Posterior vena cava (tissue), 2 donors: ENCODE results near the gene CALHM6. TPM values are rescaled to one million over a fixed set of nuclear protein-coding genes. Genes with fewer than 3 reads are reported as not detected.

Experiments used
- DNase-seq: peaks from one replicate; pipeline ENCODE4 v3.0.0-alpha.2; 2020; ENCODE audit warnings: low spot score
- intact Hi-C, 2 donors: fragments of 100-400 bp; cut with DNase I; formaldehyde crosslinking; loops; one replicate each; pipeline versions ENCODE4 v1.14.1 to v1.14.2; 2022 to 2023
- total RNA-seq, 2 donors: library from RNA; stranded (reverse); fragmentation: NEBNext Ultra II Directional; extraction: Animal tissue kit (Norgen Biotek cat#: 25700); gene quantifications; one replicate each; pipeline ENCODE4 v1.2.1, GENCODE V29; 2021
- donor health status: DM: yes; HTN: yes; CAD: no.
- donor health status: DM: yes; HTN: yes; CAD: no.

The CALHM6 gene
- total RNA-seq, 2 donors from 2014 or later = 2.4 to 5.4 TPM

DNA sequence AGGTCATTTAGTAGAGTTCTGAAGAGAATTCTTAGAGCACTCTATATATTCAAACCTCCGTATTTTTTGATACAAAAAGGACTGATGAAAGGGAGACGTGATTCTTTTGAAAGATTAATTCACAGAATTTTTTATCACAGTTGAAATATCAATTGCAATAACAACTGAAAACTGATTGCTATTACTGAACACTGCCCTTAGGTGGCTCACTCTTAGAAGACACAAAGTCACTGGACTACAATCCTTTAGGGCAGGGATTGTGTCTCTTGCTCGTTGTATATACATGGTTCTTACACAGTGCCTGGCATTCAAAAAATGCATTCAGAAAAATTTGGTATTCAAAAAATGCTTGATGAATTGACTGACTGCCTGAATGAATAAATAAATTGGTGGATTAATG is 17.1 kb upstream of the CALHM6 start:
- intact Hi-C loops = no loop called here
- DNase-seq = no peak

DNA sequence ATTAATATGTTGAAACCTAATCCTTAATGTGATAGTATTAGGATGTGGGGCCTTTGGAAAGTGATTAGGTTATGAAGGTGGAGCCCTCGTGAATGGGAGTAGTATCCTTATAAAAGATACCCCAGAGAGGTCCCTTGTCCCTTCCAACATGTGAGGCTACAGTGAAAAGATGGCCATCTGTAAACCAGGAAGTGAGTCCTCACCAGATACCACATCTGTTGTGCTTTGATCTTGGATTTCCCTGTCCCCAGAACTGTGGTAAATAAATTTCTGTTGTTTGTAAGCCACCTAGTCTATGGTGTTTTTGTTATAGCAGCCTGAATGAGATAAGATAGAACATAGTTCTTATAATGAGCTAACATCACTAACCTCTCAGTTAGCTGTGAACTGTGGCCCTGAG is 16.6 kb upstream of the CALHM6 start:
- intact Hi-C loops = no loop called here
- DNase-seq = no peak

- DNase-seq = no peak
- intact Hi-C loops = no loop called here
Measured at GRCh38 chr6:116445102-116445501, 16.1 kb upstream of the CALHM6 start.

GRCh38 chr6:116446399-116446798 is 14.8 kb upstream of the CALHM6 start:
- intact Hi-C loops = no loop called here
- DNase-seq = no peak

GRCh38 chr6:116447052-116447451 is 14.1 kb upstream of the CALHM6 start:
- intact Hi-C loops = no loop called here
- no peak for DNase-seq

DNA sequence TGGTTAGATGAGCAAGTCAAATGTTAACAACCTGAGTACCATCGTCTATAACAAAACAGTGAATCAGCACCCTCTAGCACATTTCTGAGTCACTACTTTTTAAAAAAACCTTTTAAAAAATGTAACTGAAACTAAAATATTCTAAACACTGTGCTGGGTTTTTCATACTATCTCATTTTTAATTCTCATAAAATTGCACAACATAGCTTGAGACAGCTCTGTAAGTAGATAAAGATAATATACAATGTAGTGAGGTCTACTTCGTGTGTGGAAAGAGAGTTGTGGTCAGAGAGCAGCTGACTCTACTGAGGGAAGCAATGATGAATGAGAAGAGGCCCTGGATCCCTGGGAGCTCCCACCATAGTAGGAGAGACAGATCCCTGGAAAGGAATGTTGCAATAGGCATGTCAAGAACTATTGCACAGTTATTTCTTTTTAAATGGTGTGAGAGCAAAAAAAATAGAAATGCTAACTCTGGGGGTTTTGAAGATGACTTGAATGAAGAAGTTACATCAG is 13.6 kb upstream of the CALHM6 start:
- intact Hi-C loops = no loop called here
- no peak for DNase-seq

DNA sequence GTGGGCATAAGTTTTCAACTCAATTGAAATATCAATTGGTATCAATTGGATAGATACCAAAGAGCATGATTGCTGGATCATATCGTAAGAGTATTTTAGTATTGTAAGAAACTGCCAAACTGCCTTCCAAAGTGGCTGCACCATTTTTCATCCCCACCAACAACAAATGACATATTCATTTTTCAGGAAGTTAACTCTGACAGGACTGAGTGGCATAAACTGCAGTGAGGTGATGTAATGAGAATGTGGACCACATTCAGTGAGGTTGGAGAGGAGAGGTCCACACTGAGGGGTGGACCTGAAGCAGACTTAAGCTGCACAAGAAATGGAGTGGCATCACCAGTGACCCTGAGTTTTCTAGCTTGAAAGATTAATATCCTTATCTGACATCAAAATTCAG is 11.6 kb upstream of the CALHM6 start:
- intact Hi-C loops = no loop called here
- no peak for DNase-seq

DNA sequence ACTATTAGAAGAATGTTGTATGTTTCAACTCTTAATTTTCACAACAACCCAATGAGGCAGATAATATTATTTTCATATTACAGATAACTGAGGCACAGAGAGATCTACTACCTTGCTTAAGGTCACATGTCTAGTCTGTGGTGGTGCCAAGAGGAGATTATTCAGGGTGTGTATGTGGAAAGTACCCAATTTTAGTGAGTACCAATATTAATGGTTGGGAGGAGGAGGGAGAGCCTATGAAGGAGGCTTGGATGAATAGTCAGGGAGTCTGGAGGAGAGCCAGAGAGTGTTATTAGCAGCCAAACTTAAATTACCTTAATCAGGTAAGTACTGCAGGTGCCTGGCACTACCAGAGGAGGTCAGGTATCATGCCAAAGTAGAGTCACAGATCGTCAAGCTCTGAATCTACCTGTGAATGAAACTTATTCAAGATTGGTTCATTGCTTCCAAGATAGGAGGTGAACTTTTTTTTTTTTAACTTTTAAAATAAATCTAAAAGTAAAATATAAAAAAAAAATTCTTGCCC is 10.9 kb upstream of the CALHM6 start:
- no peak for DNase-seq
- intact Hi-C loops = no loop called here

GRCh38 chr6:116450769-116451740 is 10.1 kb upstream of the CALHM6 start:
- intact Hi-C loops = no loop called here
- no peak for DNase-seq

DNA sequence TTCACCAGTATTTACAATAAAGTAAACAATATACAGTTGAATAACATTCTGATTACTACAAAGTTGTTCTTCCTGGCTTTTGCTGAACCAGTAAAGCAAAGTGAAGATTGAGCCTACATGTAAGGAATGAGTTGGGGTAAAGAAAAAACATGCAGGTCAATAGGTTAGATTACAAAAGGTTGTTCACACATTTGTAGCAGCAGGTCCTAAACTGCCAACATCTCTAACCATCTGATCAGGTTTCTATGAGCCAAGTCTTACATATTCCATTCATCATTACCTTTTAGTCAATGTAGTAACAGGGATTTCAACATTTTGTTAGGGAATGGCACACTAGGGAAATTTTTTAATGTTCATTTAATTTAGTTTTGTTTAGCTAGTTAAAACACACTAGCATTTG is 9.3 kb upstream of the CALHM6 start:
- intact Hi-C loops = no loop called here

DNA sequence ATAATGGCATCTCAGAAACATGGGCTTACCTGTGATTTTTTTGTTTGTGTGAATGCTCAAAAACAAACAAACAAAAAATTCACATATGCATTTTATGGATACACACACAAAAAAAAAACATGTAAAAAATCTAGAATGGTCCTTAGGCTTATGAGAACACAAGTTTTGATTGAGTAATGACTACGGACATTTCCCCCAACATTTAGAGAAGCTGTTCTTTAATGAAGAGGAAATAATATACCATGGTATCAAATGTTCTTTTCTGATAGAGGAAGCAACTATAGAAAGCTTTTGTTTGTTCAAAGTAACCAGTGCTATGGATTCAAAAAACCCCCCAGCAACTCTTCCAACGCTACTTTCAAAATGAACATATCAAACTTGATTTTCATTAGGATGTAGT is 8.6 kb upstream of the CALHM6 start:
- DNase-seq = no peak
- intact Hi-C loops = no loop called here

More for the DNA sequence above, 9.3 kb upstream of the CALHM6 start:
- no peak for DNase-seq

DNA sequence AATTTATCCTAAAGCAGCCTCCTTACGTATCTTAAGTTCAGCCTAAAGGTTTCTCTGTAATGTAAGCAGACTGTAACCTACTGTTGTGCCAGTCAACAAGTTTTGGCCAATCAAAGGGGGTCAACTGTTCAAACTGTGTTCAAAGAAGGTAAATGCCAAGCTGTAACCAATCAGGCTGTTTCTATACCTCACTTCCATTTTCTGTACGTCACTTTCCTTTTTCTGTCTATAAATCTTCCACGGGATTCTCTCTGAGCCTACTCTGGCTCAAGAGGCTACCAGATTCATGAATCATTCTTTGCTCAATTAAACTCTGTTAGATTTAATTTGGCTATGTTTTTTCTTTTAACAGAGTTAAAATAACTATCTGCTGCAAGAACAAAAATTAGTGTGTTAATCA is 5.1 kb upstream of the CALHM6 start:
- no peak for DNase-seq
- intact Hi-C loops = no loop called here

GRCh38 chr6:116456927-116457326 is 4.2 kb upstream of the CALHM6 start:
- intact Hi-C loops = no loop called here
- DNase-seq = no peak

- DNase-seq = no peak
- intact Hi-C loops = no loop called here
Measured at GRCh38 chr6:116458264-116458663, 2.9 kb upstream of the CALHM6 start.

- DNase-seq = no peak
- intact Hi-C loops = no loop called here
Measured at GRCh38 chr6:116459927-116460326, 1.2 kb upstream of the CALHM6 start.

DNA sequence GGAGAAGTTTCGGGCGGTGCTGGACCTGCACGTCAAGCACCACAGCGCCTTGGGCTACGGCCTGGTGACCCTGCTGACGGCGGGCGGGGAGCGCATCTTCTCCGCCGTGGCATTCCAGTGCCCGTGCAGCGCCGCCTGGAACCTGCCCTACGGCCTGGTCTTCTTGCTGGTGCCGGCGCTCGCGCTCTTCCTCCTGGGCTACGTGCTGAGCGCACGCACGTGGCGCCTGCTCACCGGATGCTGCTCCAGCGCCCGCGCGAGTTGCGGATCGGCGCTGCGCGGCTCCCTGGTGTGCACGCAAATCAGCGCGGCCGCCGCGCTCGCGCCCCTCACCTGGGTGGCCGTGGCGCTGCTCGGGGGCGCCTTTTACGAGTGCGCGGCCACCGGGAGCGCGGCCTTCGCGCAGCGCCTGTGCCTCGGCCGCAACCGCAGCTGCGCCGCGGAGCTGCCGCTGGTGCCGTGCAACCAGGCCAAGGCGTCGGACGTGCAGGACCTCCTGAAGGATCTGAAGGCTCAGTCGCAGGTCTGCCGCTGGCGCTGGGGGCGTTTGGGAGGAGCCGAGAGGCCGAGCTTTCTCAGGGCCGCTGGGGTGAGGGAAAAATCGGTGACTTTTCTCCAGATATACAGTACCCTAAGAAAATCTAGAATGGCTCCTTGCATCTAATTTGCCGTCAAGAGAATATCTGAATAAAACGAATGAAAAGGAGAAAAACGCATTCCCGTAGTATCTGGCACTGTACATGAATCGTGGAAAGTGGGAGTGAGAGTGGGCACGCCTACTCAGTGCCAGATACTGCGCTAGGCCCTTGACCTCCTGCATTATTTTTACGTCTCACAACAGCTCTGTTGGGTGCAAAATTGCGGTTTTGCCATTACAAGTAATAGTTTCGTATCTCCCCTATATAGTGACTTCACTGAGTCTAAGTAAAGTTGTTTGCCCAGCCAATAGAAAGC is 1.0 kb downstream of the CALHM6 start:
- peak; percentile 85 for DNase-seq
- intact Hi-C loops = no loop called here

- intact Hi-C loops = no loop called here
- DNase-seq = no peak
Measured at GRCh38 chr6:116463301-116463700, 2.1 kb downstream of the CALHM6 start.

GRCh38 chr6:116465246-116465645 is 4.1 kb downstream of the CALHM6 start:
- intact Hi-C loops = no loop called here
- DNase-seq = no peak

DNA sequence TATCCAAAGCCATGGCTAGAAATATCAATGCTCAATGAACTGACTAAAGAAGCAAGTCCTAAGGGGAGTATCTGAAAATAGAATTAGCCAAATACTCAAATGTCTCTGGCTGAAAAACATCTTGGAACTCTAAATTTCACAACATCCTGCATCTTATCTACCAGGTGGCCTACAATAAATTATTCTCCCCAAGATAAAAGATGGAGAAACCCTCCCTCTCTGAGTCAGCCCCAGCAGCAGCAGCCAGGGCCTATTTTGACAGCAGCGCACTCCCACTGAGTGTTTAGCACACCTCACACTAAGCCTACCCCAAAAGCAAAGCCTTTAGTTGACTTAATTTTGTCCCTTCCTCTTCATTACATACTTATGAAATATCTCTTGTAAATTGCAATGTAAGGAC is 5.9 kb downstream of the CALHM6 start:
- no peak for DNase-seq
- intact Hi-C loops = no loop called here

- intact Hi-C loops = no loop called here
- DNase-seq = no peak
Measured at GRCh38 chr6:116467514-116467913, 6.3 kb downstream of the CALHM6 start.
